ENCODE results near the gene TMEM190.

TMEM190 gene

GRCh38 chr19:55372316-55373081, 4.1 kb upstream of the TMEM190 start:
- peak; percentile 78 for DNase-seq

DNA sequence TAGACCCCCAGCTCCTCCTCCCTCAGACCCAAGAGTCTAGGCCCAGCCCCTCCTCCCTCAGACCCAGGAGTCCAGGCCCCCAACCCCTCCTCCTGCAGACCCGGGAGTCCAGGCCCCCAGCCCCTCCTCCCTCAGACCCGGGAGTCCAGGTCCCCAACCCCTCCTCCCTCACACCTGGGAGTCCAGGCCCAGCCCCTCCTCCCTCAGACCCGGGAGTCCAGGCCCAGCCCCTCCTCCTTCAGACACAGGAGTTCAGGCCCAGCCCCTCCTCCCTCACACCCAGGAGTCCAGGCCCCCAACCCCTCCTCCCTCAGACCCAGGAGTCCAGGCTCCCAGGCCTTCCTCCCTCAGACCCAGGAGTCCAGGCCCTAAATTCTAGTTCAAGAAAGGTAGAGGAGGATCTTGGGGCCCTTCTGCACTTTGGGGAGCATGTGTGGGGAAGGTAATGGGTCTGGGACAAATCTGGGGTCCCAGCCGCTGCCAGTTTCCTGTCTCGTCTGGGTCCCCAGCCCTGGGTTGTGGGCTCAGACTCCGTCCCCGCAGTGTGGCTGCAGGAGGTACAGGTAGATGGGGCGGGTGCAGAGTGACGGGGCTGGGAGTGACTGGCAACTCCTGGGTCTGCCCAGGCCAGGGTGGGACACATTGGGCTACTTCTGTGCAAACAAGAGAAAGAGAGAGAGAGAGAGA, 3.2 kb upstream of the TMEM190 start:
- no peak for DNase-seq

GRCh38 chr19:55373993-55374757, 2.5 kb upstream of the TMEM190 start:
- peak; percentile 53 for DNase-seq

DNA sequence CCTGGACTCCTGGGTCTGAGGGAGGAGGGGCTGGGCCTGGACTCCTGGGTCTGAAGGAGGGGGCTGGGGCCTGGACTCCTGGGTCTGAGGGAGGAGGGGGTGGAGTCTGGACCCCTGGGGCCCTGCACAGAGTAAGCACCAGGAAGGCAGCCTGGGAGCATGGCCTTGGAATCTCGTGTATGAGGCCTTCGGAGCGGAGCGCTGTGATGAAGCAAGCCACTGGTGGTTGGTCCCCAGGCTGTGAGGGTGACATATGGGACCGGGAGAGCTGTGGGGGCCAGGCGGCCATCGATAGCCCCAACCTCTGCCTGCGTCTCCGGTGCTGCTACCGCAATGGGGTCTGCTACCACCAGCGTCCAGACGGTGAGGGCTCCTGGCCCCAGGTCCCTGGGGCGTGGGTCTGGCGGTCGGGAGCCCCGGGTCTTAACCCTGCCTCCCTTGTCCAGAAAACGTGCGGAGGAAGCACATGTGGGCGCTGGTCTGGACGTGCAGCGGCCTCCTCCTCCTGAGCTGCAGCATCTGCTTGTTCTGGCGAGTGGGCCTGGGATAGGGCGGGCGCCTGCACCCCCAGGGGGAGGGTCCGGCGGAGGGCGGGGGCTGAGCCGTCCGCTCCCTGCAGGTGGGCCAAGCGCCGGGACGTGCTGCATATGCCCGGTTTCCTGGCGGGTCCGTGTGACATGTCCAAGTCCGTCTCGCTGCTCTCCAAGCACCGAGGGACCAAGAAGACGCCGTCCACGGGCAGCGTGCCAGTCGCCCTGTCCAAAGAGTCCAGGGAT, 918 bp downstream of the TMEM190 start:
- DNase-seq = no peak

DNA sequence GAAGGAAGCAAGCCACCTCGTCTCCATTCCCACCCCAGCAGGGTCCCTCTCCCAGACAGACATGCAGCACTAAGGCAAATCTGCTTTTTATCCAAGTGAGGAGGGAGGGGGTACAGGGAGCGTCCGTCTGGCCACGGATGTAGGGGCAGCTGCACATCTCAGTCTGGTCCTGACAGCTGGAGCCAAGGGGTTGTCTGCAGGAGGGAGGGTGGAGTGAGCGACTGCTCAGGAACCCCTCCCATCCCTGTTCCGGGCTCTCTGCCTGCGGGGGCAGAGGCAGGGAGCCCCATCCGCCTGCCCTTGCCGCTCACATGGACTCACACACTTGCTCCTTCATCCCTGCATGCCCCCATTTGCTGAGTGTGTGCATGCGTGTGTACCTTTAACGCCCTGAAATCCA, 2.5 kb downstream of the TMEM190 start:
- DNase-seq = no peak

- no peak for DNase-seq
Observed at GRCh38 chr19:55382013-55382412, 5.4 kb downstream of the TMEM190 start.

DNA sequence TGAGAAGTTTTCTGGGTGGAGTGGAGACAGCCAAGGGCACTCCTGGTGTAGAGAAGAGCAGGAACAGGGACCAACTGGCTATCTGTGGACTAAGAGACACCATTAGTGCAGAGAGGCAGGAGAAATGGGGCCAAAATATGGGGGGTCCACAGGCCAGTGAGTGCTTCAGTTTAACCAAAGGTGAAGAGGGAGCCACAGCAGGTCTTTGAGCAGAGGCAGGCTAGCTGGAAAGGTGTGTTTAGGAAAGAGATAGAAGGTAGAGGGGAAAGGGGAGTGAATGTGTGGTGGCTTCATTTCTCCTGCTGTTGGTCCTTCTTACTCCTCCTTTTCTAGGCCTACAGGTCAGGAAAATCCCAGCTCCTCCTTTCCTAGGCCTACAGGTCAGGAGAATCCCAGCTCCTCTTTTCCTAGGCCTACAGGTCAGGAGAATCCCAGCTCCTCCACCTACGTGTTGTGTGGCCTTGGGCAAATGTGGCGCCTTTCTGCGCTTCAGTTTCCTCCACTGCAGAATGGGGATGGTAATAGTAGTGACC, 6.0 kb downstream of the TMEM190 start:
- DNase-seq = no peak

- peak; percentile 62 for DNase-seq
Observed at GRCh38 chr19:55383279-55384130, 6.9 kb downstream of the TMEM190 start.

DNA sequence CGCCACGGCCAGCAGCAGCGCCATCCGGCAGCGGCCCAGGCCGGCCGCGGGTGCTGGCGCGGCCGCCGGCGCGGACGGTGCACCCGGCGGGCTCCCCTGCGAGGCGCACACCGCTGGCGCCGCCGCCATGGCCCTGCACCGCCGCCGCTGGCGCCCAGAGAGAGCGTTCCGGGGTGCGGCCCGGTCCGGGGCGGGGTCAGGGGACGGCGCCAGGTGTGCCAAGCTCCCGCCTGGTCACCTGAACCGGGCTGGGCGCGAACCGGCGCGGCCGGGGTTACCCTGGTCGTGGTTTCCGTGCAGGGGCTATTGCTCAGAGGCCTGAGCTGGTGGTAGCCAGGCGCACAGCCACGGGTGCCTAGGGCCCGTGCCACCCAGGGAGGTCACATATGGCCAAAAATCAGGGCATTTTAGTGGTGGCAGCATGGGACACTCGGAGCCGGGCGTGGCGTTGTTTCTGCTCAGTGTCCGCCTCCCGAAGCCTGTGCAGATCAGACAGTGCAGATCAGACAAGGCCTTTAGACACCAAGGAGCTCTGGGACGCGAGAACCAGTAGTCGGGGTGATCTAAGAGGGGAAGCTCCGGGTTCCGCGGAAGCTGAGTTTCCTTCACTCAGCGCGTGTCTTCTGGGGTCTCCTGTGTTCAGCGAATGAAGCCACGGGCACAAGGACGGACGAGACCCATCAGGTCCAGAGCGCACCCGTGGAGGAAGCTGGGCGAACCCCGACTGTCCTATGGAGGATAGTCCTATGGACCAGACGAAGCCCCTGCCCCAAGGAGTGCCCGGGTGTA, 7.7 kb downstream of the TMEM190 start, which contains the start of gene TMEM238:
TSS of gene TMEM238 (minus strand) at position 162 of the 789 bp plus-strand sequence. CDS start at position 129, 33 bp downstream.
- no peak for DNase-seq

GRCh38 chr19:55384920-55385723, 8.5 kb downstream of the TMEM190 start:
- DNase-seq = peak; percentile 96

GRCh38 chr19:55385724-55386492, 9.3 kb downstream of the TMEM190 start, which contains the start of gene RPL28:
RPL28 (plus strand) TSS chr19:55385932; CDS start chr19:55386358, 426 bp downstream.
- DNase-seq = peak; percentile 98

GRCh38 chr19:55386493-55386971, 9.9 kb downstream of the TMEM190 start:
- DNase-seq = no peak

- DNase-seq = no peak
Observed at GRCh38 chr19:55387736-55388497, 11.3 kb downstream of the TMEM190 start.

DNA sequence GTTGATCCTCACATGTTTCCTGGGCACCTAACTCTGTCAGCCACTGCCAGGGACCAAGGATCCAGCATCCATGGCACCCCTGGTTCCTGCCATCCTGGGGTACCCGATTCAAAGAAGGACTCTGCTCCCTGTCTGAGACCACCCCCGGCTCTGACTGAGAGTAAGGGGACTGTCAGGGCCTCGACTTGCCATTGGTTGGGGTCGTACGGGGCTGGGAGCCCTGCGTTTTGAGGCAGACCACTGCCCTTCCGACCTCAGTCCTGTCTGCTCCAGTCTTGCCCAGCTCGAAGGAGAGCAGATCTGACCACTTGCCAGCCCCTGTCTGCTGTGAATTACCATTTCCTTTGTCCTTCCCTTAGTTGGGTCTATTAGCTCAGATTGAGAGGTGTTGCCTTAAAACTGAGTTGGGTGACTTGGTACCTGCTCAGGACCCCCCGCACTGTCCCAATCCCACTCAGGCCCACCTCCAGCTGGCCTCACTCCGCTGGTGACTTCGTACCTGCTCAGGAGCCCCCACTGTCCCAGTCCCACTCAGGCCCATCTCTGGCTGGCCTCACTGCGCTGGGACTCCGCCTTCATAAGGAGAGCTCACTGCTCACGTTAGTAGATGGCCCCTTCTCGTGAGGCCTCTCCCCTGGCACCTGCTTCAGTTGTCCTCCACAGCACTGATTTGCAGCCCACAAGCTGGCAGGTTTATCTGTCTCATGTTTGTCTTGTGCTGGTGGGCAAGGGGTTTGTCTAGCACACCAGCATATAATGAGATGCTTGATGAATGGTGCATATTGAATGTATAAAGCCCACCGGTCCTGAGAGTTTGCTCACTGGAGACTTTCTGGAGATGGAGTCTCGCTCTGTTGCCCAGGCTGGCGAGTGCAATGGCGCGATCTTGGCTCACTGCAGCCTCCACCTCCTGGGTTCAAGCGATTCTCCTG, 13.0 kb downstream of the TMEM190 start:
- no peak for DNase-seq

- DNase-seq = no peak
Observed at GRCh38 chr19:55390461-55390880, 13.8 kb downstream of the TMEM190 start.

DNA sequence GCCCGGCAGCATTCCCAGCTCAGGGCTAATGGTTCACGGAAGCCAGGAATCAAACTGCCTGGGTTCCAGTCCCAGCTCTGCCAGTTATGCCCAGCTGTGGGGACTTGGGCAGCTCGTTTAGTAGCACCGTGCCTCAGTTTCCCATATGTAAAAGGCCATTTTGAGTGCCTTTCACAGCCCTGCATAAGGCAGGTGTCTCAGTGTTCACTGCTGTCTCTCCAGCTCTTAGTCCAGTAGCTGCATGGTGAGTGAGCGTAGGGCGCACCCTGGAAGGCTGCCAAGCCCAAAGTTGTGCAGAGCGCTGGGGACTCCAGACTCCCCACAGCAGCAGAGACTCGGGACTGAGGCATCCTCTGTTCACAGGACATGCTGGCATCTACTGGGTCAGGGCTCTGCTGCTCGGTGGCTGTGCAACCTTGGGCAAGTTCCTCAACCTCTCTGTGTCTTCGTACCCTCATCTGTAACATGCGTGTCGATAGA, 14.6 kb downstream of the TMEM190 start:
- DNase-seq = no peak
